GM08714 (cell line): ENCODE results near the gene DNPEP.
"Not testable (repeated sequence)": the region's sequence is repeated elsewhere in the genome, so short reads cannot be mapped to it uniquely, and the experiment has no call there.

Experiments used
- H3K4me3 ChIP-seq: fragments of 200-500 bp; sonication (Bioruptor generic); 2 replicates; pipeline ENCODE4 v1.5.1; 2014; ENCODE audit warnings: mild to moderate bottlenecking, low read length, inconsistent platforms
- ZNF274 ChIP-seq: IDR thresholded peaks from 2 replicates; pipeline ENCODE4 v1.6.1; 2012; ENCODE audit warnings: mild to moderate bottlenecking, low read depth, low read length

DNPEP gene

GRCh38 chr2:219410390-219410789, 22.7 kb upstream of the DNPEP start:
- TF ChIP-seq ZNF274 = no peak
- no peak overlapping the region for H3K4me3 ChIP-seq

- H3K4me3 ChIP-seq = no peak overlapping the region
- no peak for TF ChIP-seq ZNF274
Observed at GRCh38 chr2:219409619-219410018, 21.9 kb upstream of the DNPEP start.

- no peak for TF ChIP-seq ZNF274
- no peak overlapping the region for H3K4me3 ChIP-seq
Observed at GRCh38 chr2:219408631-219409030, 20.9 kb upstream of the DNPEP start.

- TF ChIP-seq ZNF274 = no peak
Observed at GRCh38 chr2:219408204-219408603, 20.5 kb upstream of the DNPEP start.

GRCh38 chr2:219407343-219407742, 19.6 kb upstream of the DNPEP start:
- H3K4me3 ChIP-seq = not testable (repeated sequence)

More at GRCh38 chr2:219408204-219408603, 20.5 kb upstream of the DNPEP start:
- H3K4me3 ChIP-seq = no peak overlapping the region

GRCh38 chr2:219406861-219407230, 19.1 kb upstream of the DNPEP start:
- no peak overlapping the region for H3K4me3 ChIP-seq
- no peak for TF ChIP-seq ZNF274

- TF ChIP-seq ZNF274 = no peak
- H3K4me3 ChIP-seq = no peak overlapping the region
Observed at GRCh38 chr2:219405958-219406860, 18.5 kb upstream of the DNPEP start.

GRCh38 chr2:219405451-219405850, 17.7 kb upstream of the DNPEP start:
- H3K4me3 ChIP-seq = no peak overlapping the region
- no peak for TF ChIP-seq ZNF274

GRCh38 chr2:219404954-219405353, 17.2 kb upstream of the DNPEP start:
- no peak for TF ChIP-seq ZNF274
- H3K4me3 ChIP-seq = no peak overlapping the region

GRCh38 chr2:219404291-219404910, 16.7 kb upstream of the DNPEP start:
- no peak for TF ChIP-seq ZNF274
- H3K4me3 ChIP-seq = no peak overlapping the region

- no peak overlapping the region for H3K4me3 ChIP-seq
- no peak for TF ChIP-seq ZNF274
Observed at GRCh38 chr2:219403861-219404260, 16.1 kb upstream of the DNPEP start.

- no peak overlapping the region for H3K4me3 ChIP-seq
- no peak for TF ChIP-seq ZNF274
Observed at GRCh38 chr2:219402665-219403515, 15.2 kb upstream of the DNPEP start.

GRCh38 chr2:219401606-219402005, 13.9 kb upstream of the DNPEP start:
- H3K4me3 ChIP-seq = no peak overlapping the region
- no peak for TF ChIP-seq ZNF274

- TF ChIP-seq ZNF274 = no peak
- no peak overlapping the region for H3K4me3 ChIP-seq
Observed at GRCh38 chr2:219400562-219400961, 12.8 kb upstream of the DNPEP start.
